NCI-H82 treated with DMSO at 0.1 percent for 48 hours (cell line): Measurements from ENCODE around the gene RPS3A.
"Not testable (repeated sequence)": the region's sequence is repeated elsewhere in the genome, so short reads cannot be mapped to it uniquely, and the experiment has no call there.

Source experiments
- DNase-seq: peaks from one replicate; lab custom pipeline; 2025; ENCODE audit not compliant: unreplicated experiment; lab: John Stamatoyannopoulos, UW

Gene RPS3A

DNA sequence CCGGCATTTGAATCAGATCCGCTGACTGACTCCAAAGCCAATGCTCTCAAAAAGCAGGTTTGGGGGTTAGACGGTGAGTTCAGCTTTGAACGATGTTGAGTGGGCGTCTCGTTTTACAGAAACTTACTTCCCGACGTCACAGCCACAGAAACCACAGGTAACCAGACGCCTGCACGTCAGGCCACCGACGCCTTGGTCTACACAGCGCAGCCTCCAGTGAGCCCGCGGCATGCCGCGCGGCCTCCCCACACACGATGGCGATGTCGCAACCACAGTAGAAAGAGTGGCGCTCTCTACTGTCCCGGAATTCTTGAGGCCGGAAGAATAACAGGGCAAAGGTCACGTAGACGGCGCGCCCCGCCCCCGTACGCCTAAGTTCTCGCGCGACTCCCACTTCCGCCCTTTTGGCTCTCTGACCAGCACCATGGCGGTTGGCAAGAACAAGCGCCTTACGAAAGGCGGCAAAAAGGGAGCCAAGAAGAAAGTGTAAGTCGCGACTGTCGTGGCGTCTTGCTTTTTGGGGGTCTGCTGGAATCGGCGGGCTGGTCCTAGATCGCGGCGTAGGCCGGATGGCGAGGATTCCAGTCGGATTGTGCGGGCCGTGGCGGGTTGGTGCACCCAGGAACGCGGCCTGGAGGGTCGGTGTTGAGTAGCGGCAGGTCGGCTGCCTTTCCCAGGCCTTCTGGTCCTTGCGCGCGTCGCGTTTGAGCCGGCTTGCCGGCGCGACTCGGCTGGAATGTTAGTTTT lies at the start of gene RPS3A:
Gene RPS3A (plus strand): TSS at position 400 of the 747 bp plus-strand sequence. CDS start 25 bp downstream, at position 425.
- peak; percentile 82 for DNase-seq

- no peak for DNase-seq
These were observed 46.6 kb upstream of the RPS3A start for GRCh38 chr4:151052785-151053184.

GRCh38 chr4:151055539-151055938 lies 43.9 kb upstream of the RPS3A start:
- no peak for DNase-seq

GRCh38 chr4:151063143-151063542 lies 36.3 kb upstream of the RPS3A start:
- not testable (repeated sequence) for DNase-seq

DNA sequence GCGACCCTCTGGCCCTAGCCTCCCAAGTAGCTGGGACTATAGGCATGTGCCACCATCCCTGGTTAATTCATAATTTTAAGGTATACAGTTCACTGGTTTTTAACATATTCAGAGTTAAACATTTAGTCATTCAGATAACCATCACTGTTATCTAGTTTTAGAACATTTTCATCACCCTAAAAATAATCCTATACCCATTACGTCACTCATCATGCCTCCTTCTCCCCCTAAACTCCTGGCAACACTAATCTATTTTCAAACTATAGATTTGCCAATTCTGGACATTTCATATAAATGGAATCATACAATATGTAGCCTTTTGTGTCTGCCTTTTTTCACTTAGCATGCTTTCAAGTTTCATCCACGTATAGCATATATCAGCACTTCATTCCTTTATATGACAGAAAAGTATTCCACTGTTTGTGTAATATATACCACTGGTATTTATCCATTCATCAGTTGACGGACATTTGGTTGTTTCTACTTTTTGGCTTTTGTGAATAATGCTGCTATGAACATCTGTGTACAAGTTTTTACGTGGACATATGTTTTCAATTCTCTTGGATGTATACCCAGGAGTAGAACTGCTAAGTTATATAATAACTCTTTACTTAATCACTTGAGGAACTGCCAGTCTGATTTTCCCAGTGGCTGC lies 32.0 kb upstream of the RPS3A start:
- no peak for DNase-seq

- no peak for DNase-seq
These were observed 25.0 kb upstream of the RPS3A start for GRCh38 chr4:151074416-151074916.

DNA sequence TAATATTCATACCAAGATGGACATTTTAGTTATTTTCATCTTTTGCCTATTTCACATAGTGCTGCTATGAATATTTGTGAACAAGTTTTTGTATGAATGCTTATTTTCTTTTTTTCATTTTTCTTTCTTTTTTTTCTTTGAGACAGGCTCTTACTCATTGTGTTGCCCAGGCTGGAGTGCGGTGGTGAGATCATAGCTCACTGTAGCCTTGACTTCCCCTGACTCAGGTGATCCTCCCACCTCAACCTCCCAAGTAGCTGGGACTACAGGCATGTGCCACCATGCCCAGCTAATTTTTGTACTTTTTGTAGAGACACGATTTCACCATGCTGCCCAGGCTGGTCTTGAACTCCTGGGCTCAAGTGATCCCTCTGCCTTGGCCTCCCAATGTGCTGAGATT lies 21.4 kb upstream of the RPS3A start:
- DNase-seq: not testable (repeated sequence)

DNA sequence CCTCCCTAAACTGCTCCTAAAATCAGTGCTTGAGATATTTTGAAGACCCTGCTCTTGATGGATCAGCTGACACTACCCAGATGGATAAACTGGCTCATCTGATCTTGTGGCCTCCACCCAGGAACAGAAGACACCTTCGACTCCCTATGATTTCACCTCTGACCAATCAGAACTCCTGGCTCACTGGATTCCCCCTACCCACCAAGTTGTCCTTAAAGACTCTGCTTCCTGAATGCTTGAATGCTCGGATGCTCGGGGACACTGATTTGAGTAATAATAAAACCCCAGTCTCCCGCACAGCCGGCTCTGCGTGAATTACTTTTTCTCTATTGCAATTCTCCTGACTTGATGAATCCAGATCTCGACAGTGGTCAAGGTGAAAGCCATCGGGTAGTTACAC lies 12.0 kb upstream of the RPS3A start:
- no peak for DNase-seq

- no peak for DNase-seq
These were observed 8.4 kb upstream of the RPS3A start for GRCh38 chr4:151091047-151091446.

- no peak for DNase-seq
These were observed 6.9 kb upstream of the RPS3A start for GRCh38 chr4:151092488-151092887.

- no peak for DNase-seq
These were observed 6.2 kb upstream of the RPS3A start for GRCh38 chr4:151093203-151093602.

DNA sequence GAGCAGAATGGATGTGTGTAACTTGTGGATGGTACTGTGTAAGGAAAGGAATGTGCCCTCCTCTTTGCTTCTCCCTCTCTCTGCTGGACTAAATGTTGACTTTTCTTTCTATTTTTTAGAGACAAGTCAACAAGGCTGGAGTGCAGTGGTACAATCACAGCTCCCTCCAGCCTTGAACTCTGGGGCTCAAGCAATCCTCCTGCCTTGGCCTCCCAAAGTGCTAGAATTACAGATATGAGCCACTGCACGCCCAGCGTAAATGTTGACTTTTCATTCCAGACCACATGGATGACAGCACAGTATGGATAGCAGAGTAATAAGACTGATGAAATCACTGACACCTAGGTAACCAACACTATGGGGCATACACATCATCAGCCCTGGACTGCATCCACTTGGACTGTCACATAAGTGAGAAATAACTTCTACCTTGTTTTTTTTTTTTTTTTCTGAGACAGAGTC lies 5.1 kb upstream of the RPS3A start:
- no peak for DNase-seq

GRCh38 chr4:151095142-151095541 lies 4.3 kb upstream of the RPS3A start:
- DNase-seq: no peak

GRCh38 chr4:151097759-151098158 lies 1.7 kb upstream of the RPS3A start:
- DNase-seq: no peak

- DNase-seq: no peak
These were observed 524 bp upstream of the RPS3A start for GRCh38 chr4:151098979-151099228.

- DNase-seq: no peak
These were observed 569 bp downstream of the RPS3A start for GRCh38 chr4:151099976-151100417.

DNA sequence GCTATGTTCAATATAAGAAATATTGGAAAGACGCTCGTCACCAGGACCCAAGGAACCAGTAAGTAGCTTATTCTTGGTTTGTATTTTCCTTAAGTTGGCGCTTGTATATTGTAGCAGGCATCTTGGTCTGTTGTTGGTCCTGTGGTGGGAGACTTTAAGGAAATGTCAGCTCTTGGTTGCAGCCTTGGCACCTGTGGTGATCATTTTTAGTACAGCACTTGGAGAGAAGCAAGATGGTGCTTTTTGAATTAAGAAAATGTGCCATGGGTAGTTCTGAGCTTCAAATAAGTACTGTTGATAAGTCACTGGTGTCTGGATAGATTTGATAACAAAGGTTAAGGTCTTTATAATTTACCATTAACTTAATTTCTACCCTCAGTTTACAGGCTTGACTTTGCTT lies 1.1 kb downstream of the RPS3A start:
- DNase-seq: no peak

GRCh38 chr4:151103758-151104157 lies 4.3 kb downstream of the RPS3A start:
- no peak for DNase-seq

GRCh38 chr4:151104621-151105020 lies 5.2 kb downstream of the RPS3A start:
- no peak for DNase-seq

GRCh38 chr4:151105454-151106032 lies 6.1 kb downstream of the RPS3A start:
- DNase-seq: no peak

DNA sequence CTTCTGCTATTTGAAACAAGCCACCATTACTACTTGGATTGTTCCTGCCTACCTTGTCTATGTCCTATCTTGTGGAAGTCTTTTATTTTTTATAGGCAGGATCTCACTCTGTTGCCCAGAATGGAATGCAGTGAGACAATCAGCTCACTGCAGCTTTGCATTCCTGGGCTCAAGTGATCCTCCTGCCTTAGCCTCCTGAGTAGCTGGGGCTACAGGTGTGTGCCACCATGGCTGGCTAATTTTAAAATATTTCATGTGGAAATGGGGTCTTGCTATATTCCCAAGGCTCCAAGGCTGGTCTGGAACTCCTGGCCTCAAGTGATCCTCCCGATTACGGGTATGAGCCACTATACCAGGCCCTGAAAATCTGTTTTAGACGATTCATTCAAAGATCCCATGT lies 7.6 kb downstream of the RPS3A start:
- no peak for DNase-seq

DNA sequence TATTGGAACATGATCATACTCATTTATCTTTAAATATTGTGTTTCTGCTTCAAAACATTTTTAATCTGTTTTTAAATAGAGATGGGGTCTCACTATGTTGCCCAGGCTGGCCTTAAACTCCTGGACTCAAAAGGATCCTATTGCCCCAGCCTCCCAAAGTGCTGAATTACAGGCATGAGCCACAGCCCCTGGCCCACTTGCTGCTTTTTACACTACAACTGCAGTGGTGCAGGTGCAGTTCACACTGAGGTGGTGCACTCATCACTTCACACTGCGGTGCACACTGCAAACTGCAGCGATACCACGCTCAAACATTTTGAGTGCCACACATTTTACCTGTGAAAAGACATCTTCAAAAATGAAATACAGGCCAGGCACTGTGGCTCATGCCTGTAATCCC lies 10.8 kb downstream of the RPS3A start:
- DNase-seq: no peak
